Measurements from ENCODE around the gene COMP. TPM values are rescaled to one million over a fixed set of nuclear protein-coding genes. Genes with fewer than 3 reads are reported as not detected.

Gene COMP
- total RNA-seq, 1 donor from 2014 or later: not detected

DNA sequence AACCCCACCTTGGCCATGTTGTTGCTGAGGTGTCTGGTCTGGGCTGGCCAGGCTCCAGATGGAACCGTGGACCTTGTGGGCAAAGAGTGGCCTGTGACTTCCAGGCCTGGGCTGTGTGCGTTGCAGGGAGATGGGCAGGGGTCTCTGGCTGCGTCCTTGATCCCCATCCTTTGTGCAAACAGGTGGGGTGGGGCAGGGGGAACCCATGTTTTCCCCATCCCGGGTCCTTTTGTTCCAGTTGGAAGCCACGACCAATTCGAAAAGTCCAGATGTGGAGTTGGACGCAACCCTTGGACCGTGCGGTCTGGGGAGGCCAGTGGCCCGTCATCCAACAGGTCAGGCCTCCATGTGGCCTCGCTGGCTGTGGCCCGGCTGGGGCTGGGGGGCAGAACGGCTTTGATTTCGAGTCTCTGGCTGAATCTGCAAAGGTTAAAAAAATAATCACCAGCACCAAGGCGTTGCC, 13.1 kb upstream of the COMP start:
- DNase-seq (ENCODE audit: low read depth): no peak

DNA sequence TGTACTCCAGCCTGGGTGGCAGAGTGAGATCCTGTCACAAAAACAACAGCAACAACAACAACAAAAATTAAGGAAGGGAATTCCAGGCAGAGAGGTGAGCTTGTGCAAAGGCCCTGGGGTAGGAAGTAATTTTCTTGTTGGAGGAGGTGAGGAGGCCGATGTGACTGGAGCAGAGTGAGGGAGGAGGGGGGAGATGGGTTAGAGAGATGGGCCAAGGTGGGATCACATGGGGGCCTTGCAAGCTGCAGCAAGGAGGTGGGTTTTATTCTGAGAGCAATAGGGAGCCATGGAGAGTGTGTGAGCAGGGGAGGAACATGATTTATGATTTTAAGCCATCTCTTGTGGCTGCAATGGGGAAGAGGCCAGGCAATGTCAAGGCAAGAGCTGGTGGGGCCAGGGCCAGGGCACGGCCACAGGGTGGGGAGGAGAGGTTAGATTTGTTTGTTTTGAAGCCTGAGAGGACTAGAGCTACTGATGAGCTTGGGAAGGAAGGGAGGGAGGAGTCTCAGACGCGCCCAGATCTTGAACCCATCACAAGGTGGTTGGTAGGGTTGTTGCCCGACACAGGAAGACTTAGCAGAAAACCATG, 12.5 kb upstream of the COMP start:
- no peak for DNase-seq (ENCODE audit: low read depth)

DNA sequence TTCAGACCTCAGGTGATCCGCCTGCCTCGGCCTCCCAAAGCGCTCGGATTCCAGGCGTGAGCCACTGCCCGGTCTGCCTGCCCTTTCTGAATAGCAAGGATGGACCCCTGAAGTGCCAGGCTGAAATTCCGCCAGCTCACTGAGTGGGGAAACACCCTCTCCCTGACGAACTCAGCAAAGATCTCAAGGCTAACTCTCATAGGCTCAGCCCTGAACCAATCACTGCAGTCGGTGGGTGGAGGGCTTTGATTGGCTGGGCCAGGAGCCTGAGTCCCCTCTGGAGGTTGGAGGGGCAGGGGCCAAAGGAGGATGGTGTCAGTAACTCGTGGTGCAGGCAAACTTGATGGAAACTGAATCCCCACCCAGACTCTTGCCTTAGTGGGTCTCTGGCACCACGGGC, 11.2 kb upstream of the COMP start:
- no peak for DNase-seq (ENCODE audit: low read depth)

DNA sequence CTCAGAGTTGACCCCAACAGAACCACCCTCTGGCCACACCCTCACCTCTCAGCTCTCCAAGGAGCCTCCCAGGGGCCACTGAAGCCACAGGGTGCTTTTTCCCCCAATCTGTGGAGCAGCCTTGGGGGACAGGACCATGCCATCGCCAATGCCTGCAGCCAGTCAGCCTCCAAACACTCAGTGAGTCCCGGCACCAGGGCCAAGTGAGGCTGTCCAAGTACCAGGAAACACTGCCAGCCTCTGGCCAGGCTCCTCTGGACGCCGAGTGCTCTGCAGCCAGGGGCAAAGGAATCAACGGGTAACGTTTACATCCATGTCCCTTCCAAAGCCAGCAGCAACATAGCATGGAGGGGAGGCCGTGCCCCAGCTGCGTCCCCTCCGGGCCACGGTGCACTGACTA, 9.5 kb upstream of the COMP start:
- DNase-seq (ENCODE audit: low read depth): no peak

DNA sequence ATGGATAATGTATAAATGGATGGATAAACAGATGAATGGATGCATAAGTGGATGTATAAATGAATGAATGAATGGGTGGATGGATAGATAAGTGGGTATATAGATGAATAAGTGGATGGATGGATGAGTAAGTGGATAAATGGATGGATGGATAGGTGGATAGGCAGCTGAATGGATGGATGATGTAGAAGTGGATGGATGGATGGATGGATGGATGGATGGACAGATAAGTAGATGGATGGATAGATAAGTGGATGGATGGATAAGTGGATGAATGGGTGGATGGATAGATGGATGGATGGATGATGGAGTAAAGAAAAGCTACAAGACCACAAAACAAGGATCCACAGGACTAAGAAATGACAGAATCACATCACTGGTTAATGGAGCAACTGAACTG, 9.0 kb upstream of the COMP start:
- DNase-seq (ENCODE audit: low read depth): no peak

DNA sequence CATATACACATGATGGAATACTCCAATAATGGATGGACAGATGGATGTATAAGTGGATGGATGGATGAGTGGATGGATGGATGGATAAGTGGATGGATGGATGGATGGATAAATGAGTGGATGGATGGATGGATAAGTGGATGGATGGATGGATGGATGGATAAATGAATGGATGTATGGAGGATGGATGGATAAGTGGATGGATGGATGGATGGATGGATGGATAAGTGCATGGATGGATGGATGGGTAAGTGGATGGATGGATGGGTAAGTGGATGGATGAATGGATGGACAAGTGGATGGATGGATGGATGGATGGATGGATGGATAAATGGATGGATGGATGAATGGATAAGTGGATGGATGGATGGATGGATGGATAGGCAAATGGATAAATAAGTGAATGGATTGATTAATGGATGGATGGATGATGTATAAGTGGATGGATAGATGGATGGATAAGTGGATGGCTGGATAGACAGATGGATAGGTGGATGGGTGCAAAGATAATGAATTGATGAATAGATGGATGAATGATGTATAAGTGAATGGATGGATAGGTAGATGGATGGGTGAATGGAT, 8.4 kb upstream of the COMP start:
- no peak for DNase-seq (ENCODE audit: low read depth)

DNA sequence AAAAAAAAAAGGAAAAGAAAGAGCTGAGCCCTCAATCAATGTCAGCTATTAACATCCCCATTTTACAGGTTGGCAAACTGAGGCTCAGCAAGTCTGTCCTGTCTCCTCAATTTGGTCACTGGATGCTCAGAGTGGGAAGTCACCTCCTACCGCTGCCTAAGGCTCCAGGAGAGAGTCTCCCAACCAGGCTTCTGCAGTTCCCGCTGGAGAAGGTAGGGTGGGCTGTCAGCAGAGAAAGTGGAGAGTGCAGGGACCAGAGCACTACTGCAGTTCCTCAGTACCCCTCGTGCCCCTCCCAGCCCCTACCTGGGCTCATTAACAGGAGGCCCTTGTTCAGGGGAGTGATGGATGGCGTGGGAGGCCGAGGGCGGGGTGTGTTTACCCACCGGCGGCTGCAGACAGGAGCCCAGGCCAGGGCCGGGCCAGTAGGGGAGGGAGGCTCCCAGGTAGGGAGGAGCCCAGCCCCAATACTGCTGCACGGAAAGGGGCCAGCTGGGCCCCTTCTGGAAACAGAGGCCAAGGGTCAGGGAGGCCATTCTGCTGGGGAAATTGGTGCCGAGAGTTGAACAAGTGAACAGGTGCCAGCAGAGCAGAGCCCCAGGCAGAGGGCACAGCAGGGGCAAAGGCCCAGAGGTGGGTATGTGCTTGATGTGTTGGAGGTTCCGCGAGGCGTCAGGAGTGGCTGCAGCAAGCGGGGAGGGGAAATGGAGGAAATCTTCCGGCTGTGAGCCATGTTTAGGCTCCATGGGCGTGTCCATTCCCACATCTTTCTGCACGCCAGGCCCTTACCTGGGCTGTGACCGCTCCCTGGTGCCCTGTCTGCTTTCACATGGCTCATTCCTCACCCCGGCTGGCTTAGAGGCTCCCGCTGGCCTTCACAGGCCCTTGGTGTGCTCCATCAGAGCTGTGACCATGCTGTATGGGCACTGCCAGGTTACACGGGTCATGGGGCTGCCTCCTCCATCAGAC, 7.6 kb upstream of the COMP start:
- no peak for DNase-seq (ENCODE audit: low read depth)

DNA sequence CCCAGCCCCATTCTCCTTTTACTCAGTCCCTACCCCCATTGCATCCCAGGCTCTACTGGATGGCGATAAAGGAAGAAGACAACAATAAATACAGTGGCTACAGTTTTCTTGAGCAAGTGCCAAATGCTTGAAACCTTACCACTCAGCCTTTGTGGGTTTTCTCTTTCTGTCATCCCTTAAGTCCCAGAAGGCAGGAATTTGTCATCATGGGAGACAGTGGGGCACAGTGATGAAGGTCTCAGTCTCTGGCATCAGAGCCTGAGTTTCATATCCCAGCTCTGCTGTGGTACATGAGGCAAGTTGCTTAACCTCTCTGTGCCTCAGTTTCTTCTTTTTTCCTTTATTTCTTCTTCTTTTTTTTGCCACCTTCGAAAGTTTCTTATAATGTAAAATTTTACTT, 5.1 kb upstream of the COMP start:
- DNase-seq (ENCODE audit: low read depth): peak; percentile 9

DNA sequence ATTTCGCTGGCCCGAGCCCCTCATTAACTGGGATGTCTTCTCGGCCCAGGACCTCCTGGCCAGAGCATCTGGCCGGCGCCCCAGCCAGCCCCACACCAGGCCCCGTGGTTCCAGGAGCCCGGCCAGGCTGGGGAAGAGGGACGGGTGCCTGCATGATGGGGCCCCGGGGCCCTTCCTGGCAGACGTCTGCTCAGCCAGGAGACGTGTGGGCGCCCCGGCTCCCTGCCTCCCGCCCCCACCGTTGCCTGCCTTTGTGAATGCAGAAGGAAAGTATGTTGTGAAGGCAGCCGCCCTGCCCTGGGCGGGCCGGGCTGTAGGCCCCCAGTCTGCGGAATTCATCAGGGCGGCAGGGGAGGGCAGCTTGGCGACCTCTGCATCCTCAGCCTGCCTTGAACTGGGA, 4.4 kb upstream of the COMP start:
- peak; percentile 9 for DNase-seq (ENCODE audit: low read depth)

DNA sequence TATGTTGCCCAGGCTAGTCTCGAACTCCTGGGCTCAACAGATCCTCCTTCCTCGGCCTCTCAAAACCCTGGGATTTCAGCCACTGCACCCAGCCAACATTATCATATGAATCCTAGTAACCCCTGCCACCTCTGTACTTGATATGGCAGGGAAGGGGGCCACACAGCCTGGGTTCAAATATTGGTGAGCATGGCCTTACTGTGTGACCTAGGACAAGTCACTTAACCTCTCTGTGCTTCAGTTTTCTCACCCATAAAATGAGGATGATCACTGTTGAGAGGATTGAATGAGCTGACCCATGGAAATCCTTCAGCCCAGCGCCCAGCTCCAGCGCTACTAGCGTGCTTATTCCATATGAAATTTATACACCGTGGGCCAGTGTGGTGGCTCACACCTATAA, 3.6 kb upstream of the COMP start:
- no peak for DNase-seq (ENCODE audit: low read depth)

DNA sequence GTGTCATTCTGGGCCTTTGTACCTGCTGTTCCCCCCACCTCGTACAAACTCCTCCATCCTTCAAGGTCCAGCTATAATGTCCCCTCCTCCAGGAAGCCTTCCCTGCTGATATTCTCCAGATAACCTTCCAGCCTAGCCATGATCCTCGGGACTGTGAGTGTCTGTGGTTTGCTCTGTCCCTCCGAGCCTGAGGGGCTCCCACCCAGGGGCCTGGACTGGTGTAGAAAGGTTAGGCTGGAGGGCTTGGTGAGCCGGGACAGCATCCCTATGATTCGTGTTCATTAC, 2.9 kb upstream of the COMP start:
- no peak for DNase-seq (ENCODE audit: low read depth)

DNA sequence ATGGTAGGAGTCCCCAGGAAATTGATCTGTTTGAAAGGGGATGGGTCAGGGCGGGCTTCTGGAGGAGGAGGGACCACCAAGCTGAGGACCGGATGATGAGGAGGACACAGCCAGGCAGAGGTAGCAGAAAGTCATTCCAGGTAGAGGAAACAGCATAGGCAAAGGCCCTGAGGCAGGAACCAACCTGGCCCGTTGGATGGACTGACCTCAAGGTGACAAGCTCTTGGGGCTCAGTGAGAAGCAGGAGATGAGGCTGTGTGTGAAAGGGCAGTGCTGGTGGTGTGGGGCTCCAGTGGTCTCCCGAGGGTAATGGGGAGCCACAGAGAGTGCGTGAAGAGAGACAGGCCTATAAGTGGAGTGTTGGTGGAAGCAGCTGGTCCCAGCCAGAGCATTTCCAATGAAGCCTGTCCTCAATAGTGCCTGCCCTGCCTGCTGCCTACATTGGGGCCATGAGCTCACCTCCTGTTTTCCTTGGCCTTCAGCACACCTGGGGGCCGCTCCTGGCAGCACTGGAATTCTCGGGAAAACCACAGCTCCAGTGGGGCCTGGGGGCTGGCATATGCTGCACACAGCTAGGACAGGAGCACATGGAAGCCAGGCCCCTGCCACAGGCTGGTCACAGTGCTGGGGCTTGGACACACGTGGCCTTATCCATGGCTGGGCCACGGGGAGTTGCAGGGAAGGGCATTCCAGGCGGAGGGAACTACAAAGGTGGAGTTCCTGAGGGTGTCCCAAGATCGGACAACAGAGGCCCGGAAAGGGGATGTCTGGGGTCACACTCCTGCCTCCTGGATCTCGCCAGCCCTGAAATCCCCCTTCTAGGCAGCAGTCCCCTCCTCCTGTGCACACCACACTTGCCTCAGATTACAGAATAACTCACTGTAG, 2.3 kb upstream of the COMP start:
- DNase-seq (ENCODE audit: low read depth): no peak

DNA sequence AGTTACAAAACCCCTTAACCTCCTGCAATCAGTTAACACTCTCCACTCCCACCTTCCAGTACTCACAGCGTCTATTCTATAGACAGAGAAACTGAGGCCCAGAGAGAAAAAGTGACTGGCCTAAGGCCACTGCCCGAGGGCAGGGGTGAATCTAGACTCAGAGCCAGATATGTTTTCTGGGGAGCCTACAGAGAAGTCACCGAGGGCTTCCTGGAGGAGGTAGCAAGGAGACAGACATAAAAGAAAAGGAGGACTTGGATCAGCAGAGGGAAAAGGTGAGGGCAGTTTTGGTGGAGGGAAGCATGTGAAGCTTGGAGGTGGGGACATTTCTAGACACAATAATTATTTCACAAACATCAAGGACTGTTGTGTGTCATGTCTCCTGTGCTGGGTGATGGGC, 1.6 kb upstream of the COMP start:
- no peak for DNase-seq (ENCODE audit: low read depth)

DNA sequence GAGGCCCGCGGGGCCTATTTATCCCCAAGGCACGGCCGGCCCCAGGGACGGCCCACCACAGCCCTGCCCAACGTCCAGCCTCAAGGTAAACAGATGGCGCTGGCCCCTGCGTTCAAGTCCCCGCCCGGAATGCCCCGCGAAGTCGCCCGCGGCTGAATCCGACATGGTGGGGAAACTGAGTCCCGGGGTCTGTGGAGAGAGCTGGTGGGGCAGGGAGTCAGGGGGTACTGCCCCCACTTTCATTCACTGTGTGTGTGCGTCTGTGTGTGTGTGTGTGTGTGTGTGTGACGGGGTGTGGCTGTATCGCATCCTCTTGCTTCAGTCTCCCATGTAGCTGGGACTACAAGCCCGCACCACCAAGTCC, 192 bp upstream of the COMP start:
- no peak for DNase-seq (ENCODE audit: low read depth)

DNA sequence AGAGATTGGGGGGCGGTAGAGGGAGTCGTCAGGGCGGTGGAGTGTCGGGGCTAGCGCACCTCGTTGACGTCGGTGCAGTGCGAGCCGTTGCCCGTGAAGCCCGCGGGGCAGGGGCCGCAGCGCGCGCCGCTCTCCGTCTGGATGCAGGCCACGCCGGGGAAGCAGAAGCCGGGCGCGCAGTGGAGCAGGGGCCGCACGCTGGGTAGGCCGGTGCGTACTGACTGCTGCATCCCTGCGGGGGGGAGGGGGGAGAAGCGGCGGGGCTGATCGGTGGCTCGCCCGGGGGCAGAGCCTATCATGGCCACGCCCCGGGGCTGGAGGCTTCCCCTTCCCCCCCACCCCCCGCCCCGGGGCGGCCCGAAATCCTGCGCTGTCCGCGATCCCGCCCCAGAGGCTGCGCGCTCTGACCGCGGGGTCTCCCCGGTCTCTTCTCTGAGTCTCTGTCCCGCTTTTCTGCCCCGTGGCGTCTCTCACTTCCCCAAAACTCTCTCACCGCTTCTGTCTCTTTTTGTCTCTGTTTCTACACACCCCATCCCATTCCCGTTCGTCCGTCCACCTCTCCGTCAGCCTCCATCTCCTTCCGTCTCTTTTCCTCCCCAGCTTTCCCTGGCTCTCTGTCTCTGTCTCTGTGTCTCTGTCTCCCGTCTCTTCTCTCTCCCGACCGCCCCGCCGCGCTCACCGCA, 1.1 kb downstream of the COMP start:
- DNase-seq (ENCODE audit: low read depth): no peak

DNA sequence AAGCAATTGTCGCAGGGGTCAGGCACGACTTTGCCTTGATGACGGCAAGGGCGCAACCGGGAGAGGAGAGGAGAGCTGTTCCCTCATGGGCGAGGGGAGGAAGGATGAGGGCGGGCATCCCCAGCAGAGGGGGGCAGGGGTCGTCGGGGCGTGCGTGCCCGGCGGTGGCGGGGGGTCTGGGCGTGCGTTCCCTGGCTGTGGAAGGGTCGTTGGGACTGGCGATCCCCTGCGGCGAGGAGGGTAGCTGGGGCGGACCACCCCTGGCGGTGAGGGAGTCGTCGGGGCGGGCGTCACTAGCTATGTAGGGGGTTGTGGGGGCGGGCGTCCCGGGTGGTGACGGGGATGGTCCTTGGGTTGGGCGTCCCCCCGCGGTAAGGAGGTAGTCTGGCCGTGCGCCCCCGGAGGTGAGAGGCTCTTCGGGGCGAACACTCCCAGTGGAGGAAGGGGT, 1.7 kb downstream of the COMP start:
- DNase-seq (ENCODE audit: low read depth): no peak

DNA sequence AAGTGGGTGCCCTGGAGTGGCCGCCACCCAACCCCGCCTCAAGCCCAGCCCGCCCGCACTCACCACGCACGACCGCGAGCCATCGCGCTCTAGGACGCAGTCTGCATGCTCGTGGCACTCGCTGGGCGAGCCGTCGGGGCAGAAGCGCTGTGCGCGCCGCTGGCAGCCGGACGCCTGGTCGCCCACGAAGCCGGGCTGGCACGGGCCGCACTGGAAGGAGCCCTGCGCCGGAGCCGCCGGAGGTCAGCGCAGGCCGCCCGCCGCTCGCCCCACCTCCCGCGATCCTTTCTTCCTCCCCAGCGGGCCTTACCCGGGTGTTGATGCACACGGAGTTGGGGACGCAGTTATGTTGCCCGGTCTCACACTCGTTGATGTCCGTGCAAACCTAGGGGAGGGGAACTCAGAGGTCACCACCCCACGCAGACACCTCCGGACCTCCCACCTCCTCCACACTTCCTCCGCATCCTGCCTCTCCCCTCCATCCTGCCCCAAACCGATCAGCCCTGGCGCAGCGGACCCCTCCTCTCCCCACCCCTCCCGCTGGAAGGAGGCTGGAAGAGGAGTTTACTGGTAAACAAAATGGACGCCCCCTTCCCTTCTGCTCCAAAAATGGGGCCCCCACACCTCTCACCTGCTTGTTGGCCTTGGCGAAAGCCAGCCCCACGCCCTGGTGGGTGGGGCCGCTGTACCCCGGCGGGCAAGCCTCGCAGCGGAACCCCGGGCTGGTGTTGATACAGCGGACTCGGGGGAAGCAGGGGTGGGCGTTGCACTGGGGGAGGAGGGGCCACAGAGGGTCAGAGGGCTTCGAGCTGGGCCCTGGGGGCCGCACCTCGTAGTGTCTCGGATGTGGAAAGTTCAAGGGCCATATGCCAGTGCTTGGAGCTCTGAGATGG, 2.3 kb downstream of the COMP start:
- no peak for DNase-seq (ENCODE audit: low read depth)

DNA sequence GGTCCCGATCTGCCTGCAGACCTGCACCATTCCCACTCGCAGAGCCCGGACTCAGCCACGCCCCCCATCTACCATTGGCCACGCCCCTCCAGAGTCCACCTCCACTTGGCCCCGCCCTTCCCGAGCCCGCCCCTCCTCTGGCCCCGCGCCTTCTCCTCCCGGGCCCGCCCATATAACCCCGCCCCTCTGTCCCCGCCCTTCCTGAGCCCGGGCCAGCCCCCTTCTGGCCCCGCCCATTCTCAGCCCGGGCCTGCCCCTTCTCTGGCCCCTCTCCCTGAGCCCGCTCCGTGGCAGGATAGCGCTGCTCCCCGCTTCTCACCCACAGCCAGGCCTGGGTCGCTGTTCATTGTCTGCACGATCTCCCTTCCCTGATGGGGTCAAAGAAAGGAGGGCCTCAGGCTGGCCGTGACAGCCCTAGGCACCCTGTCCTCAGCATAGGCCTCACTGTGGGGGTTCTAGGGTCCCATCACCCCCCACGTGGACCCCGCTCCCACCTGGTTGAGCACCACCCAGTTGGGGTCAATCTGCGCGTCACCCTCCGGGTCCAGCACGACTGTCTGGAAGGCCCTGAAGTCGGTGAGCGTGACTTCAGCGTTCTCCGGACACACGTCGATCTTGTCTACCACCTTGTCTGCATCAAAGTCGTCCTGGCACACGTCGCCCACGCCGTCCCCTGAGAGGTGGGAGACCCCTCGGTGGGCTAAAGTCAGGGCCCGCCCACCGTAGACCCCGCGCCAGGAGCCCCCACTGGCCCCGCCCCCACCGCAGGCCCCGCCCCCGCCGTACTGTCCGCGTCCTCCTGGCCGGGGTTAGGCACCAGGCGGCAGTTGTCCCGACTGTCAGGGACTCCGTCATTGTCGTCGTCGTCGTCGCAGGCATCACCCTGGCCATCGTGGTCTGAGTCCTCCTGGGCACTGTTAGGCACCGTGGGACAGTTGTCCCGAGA, 5.7 kb downstream of the COMP start:
- DNase-seq (ENCODE audit: low read depth): no peak

DNA sequence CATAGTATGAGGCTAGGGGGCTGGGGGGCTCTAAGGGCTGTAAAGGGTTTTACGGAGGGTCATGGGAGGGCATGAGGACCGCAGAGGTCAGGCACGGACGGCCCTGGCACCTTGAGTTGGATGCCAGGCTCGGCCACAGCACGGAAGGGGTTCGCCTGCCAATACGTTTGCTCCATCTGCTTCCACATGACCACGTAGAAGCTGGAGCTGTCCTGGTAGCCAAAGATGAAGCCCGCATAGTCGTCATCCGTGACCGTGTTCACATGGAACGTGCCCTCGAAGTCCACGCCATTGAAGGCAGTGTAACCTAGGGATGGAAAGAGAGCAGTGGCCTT, 6.4 kb downstream of the COMP start:
- DNase-seq (ENCODE audit: low read depth): no peak

Measured in myocyte (in vitro differentiated cells).